Mammary epithelial cell (primary cell): Measurements from ENCODE around the gene MRPL43.

Experiments used
- EZH2 ChIP-seq: IDR thresholded peaks from 2 replicates; pipeline ENCODE4 v1.6.1; 2012; ENCODE audit warnings: low read length, inconsistent platforms, borderline replicate concordance
- TF ChIP-seq, protein P1 (sequence below), 2 donors: IDR thresholded peaks in 1 of 2; conservative IDR thresholded peaks in 1 of 2; 2 replicates each; pipeline ENCODE4 v1.5.1; 2011 to 2012; ENCODE audit warnings: inconsistent platforms in 2 of 2, low read length in 2 of 2, mild to moderate bottlenecking in 2 of 2, control low read depth in 1 of 2, low read depth in 1 of 2; ENCODE audit not compliant: insufficient read depth in 1 of 2; ENCODE audit errors: extremely low read depth in 1 of 2

DNA sequence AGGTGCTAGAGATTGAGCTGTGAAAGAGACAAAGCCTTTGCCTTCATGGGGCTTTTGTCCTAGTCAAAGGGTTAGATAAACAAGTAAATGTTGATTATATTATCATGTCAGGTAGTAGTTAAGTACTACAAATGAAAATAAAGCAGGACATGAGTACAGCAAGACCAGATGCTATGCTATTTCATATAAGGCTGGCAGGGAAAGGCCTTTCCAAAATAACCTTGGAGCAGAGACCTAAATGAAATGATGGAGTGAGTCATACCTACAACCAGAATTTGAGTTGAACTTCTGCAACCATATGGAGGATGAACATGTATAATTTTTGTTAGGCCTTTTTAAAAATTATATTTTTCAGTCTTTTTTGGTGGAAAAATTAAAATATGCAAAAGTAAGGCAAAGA, 41.5 kb downstream of the MRPL43 start:
- TF ChIP-seq, protein P1, sequence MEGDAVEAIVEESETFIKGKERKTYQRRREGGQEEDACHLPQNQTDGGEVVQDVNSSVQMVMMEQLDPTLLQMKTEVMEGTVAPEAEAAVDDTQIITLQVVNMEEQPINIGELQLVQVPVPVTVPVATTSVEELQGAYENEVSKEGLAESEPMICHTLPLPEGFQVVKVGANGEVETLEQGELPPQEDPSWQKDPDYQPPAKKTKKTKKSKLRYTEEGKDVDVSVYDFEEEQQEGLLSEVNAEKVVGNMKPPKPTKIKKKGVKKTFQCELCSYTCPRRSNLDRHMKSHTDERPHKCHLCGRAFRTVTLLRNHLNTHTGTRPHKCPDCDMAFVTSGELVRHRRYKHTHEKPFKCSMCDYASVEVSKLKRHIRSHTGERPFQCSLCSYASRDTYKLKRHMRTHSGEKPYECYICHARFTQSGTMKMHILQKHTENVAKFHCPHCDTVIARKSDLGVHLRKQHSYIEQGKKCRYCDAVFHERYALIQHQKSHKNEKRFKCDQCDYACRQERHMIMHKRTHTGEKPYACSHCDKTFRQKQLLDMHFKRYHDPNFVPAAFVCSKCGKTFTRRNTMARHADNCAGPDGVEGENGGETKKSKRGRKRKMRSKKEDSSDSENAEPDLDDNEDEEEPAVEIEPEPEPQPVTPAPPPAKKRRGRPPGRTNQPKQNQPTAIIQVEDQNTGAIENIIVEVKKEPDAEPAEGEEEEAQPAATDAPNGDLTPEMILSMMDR (conservative IDR thresholded peaks at IDR 0.05 in 1 of 2, IDR thresholded peaks at IDR 0.05 in 1 of 2; ENCODE audit: extremely low read depth in 1 of 2, insufficient read depth in 1 of 2, low read depth in 1 of 2, low read length in 2 of 2): no peak
- TF ChIP-seq EZH2: no peak
